GM10266 (cell line): Measurements from ENCODE around the gene EPB41L4A.

Source experiments
- DNase-seq: peaks from one replicate; pipeline ENCODE4 v3.0.0; 2012; ENCODE audit errors: extremely low spot score
- CTCF ChIP-seq: IDR thresholded peaks from 2 replicates; pipeline ENCODE4 v1.5.1; 2012; ENCODE audit warnings: mild to moderate bottlenecking, low read depth; ENCODE audit not compliant: control insufficient read depth, insufficient read depth; ENCODE audit errors: missing control alignments

Gene EPB41L4A

GRCh38 chr5:112257005-112257404 lies 162.1 kb downstream of the EPB41L4A start:
- TF ChIP-seq CTCF, result no peak
- DNase-seq, result no peak

GRCh38 chr5:112254303-112254702 lies 164.8 kb downstream of the EPB41L4A start:
- no peak for TF ChIP-seq CTCF
- no peak for DNase-seq

- DNase-seq, result no peak
- no peak for TF ChIP-seq CTCF
Measured at GRCh38 chr5:112253478-112254250, 165.4 kb downstream of the EPB41L4A start.

GRCh38 chr5:112250551-112250950 lies 168.5 kb downstream of the EPB41L4A start:
- no peak for TF ChIP-seq CTCF

GRCh38 chr5:112248623-112249022 lies 170.5 kb downstream of the EPB41L4A start:
- no peak for TF ChIP-seq CTCF
- DNase-seq, result no peak

More at GRCh38 chr5:112250551-112250950, 168.5 kb downstream of the EPB41L4A start:
- DNase-seq, result no peak

GRCh38 chr5:112247960-112248359 lies 171.1 kb downstream of the EPB41L4A start:
- TF ChIP-seq CTCF, result no peak

GRCh38 chr5:112245656-112246055 lies 173.4 kb downstream of the EPB41L4A start:
- no peak for TF ChIP-seq CTCF
- DNase-seq, result no peak

More at GRCh38 chr5:112247960-112248359, 171.1 kb downstream of the EPB41L4A start:
- no peak for DNase-seq
